Adrenal gland (tissue), 12 donors: ENCODE data around the gene COL5A1. TPM values are rescaled to one million over a fixed set of nuclear protein-coding genes. Genes with fewer than 3 reads are reported as not detected.

Experiments
- DNase-seq, 7 donors: peaks; one replicate each; pipeline ENCODE4 v3.0.0-alpha.2; 2019 to 2020
- H3K27ac ChIP-seq, 5 donors: fragments of 200-600 bp; sonication (generic) in 4 of 5; 1 replicate in 3 of 5; 2 replicates in 2 of 5; pipeline versions ENCODE4 v1.5.1 to v1.8.0; 2016 to 2020; ENCODE audit warnings: mild to moderate bottlenecking in 1 of 5
- H3K27me3 ChIP-seq: fragments of 200-600 bp; 2 replicates; pipeline ENCODE4 v1.8.0; 2021
- H3K36me3 ChIP-seq, 2 donors: fragments of 200-600 bp; replicated peaks in 1 of 2; 1 replicate in 1 of 2; 2 replicates in 1 of 2; pipeline versions ENCODE4 v1.5.1 to v1.8.0; 2018 to 2022
- H3K4me1 ChIP-seq, 2 donors: fragments of 200-600 bp; replicated peaks in 1 of 2; 1 replicate in 1 of 2; 2 replicates in 1 of 2; pipeline versions ENCODE4 v1.5.1 to v1.8.0; 2018 to 2021
- H3K4me3 ChIP-seq, 4 donors: fragments of 200-600 bp; sonication (generic) in 3 of 4; one replicate each; pipeline ENCODE4 v1.5.1; 2016 to 2018
- H3K9me3 ChIP-seq, 3 donors: fragments of 200-600 bp; sonication (generic) in 1 of 3; replicated peaks in 1 of 3; 1 replicate in 2 of 3; 2 replicates in 1 of 3; pipeline versions ENCODE4 v1.5.1 to v1.8.0; 2016 to 2021
- CTCF ChIP-seq, 6 experiments: fragments of 450-650 bp in 4 of 6; fragments of 200-600 bp in 2 of 6; sonication (generic) in 1 of 6; IDR thresholded peaks; 1 replicate in 5 of 6; 2 replicates in 1 of 6; pipeline versions ENCODE4 v1.5.1 to v1.8.0; 2016 to 2021; ENCODE audit warnings: antibody characterized with exemption in 6 of 6, mild to moderate bottlenecking in 2 of 6, moderate library complexity in 1 of 6
- POLR2A ChIP-seq, 2 donors: fragments of 450-650 bp; IDR thresholded peaks; one replicate each; pipeline ENCODE4 v1.6.1; 2017; ENCODE audit warnings: antibody characterized with exemption in 2 of 2, mild to moderate bottlenecking in 2 of 2, moderate library complexity in 1 of 2
- WGBS, 4 donors: extraction: QIAGEN DNeasy Blood & Tissue Kit in 2 of 4; methylation state at CpG; one replicate each; pipeline versions ENCODE4 v1.1.5 to v1.1.7; 2013 to 2017; 5-methylcytosine and 5-hydroxymethylcytosine counted together
- intact Hi-C, 2 donors: fragments of 100-400 bp; cut with DNase I; formaldehyde crosslinking; loops; one replicate each; pipeline versions ENCODE4 v1.14.1 to v1.15.0; 2022 to 2023
- polyA plus RNA-seq, 3 donors: library from polyadenylated mRNA; stranded (reverse); fragments of 200-250 nt in 2 of 3; fragments of 350-450 nt in 1 of 3; fragmentation: Illumina TruSeq in 1 of 3; extraction: RNeasy Lipid Tissue Mini Kit (QIAGEN cat#74804) in 1 of 3; gene quantifications; one replicate each; pipeline ENCODE4 v1.2.3, GENCODE V29; 2013 to 2014
- total RNA-seq, 9 donors: library from RNA; depleted of rRNA in 4 of 9; stranded (reverse); fragments of >200 nt in 4 of 9; fragments of 120-200 nt in 1 of 9; fragmentation: NEBNext Ultra II Directional in 1 of 9; extraction: Animal tissue kit (Norgen Biotek cat#: 25700) in 1 of 9; gene quantifications; one replicate each; pipeline versions ENCODE4 v1.1.0 to v1.2.4, GENCODE V29; 2013 to 2023
- donor health status: healthy with polysubstance abuse.
- donor health status: Bipolar disorder and iron deficiency.
- donor health status: DM: yes; HTN: yes; CAD: no.
- donor health status: DM: no; HTN: no; CAD: no.
- donor health status: DM: no; HTN: no; CAD: no.
- donor health status: DM: yes; HTN: yes; CAD: no.

Gene COL5A1
- total and polyA plus RNA-seq, 12 donors: 3.5 to 45.5 (median 29.3) TPM

GRCh38 chr9:134885679-134886412 is 244.2 kb downstream of the COL5A1 start:
- peak in 3 of 7 donors; percentile 8 to 37 (median 15) for DNase-seq
- Histone ChIP-seq H3K36me3 (no peaks in the 10 kb centered on the region), H3K27ac (no peak overlapping the region), H3K9me3 (no peaks in the 10 kb centered on the region), H3K4me3 (no peak overlapping the region), H3K27me3 (no peaks in the 10 kb centered on the region), H3K4me1 (peaks cover 0 to under 1% of the 10 kb centered on the region in 2 donors)
- 89 to 96% (median 91%) methylated on average over 6 to 24 of the region's 24 CpGs for WGBS, 4 donors
- intact Hi-C loops: no loop called here
- no peak for TF ChIP-seq CTCF (IDR thresholded peaks at IDR 0.05)
- no peak for TF ChIP-seq POLR2A (IDR thresholded peaks at IDR 0.05)

- Histone ChIP-seq H3K27me3 (no peaks in the 10 kb centered on the region), H3K4me3 (no peak overlapping the region), H3K9me3 (no peaks in the 10 kb centered on the region), H3K4me1 (peaks cover 0 to 1% of the 10 kb centered on the region in 2 donors), H3K36me3 (no peaks in the 10 kb centered on the region), H3K27ac (no peak overlapping the region)
- WGBS, 4 donors: 84 to 94% (median 87%) methylated on average over 10 to 11 of the region's 11 CpGs
- TF ChIP-seq CTCF (IDR thresholded peaks at IDR 0.05) (no peak), POLR2A (IDR thresholded peaks at IDR 0.05) (no peak)
- intact Hi-C loops: no loop called here
- peak in 1 of 7 donors; percentile 30 for DNase-seq
Observed at GRCh38 chr9:134886413-134886913, 244.9 kb downstream of the COL5A1 start.

GRCh38 chr9:134887219-134887618 is 245.6 kb downstream of the COL5A1 start:
- H3K36me3 ChIP-seq: no peaks in the 10 kb centered on the region
- no peak for TF ChIP-seq CTCF (IDR thresholded peaks at IDR 0.05)
- no peak for TF ChIP-seq POLR2A (IDR thresholded peaks at IDR 0.05)
- H3K27ac ChIP-seq: no peak overlapping the region
- 91 to 97% (median 93%) methylated on average over 10 of the region's 10 CpGs for WGBS, 4 donors
- H3K9me3 ChIP-seq: no peaks in the 10 kb centered on the region
- H3K27me3 ChIP-seq: no peaks in the 10 kb centered on the region
- H3K4me1 ChIP-seq: peaks cover 0 to 7% of the 10 kb centered on the region in 2 donors
- intact Hi-C loops: no loop called here
- DNase-seq: peak in 1 of 7 donors; percentile 25
- H3K4me3 ChIP-seq: no peak overlapping the region

GRCh38 chr9:134887686-134888602 is 246.3 kb downstream of the COL5A1 start:
- intact Hi-C loops: no loop called here

More at GRCh38 chr9:134887686-134888602, 246.3 kb downstream of the COL5A1 start:
- Histone ChIP-seq H3K27ac (no peak overlapping the region), H3K9me3 (no peaks in the 10 kb centered on the region), H3K36me3 (no peaks in the 10 kb centered on the region), H3K27me3 (no peaks in the 10 kb centered on the region), H3K4me1 (peaks cover 0 to 7% of the 10 kb centered on the region in 2 donors), H3K4me3 (no peak overlapping the region)
- DNase-seq: peak in 4 of 7 donors; percentile 12 to 47 (median 14)
- TF ChIP-seq CTCF (IDR thresholded peaks at IDR 0.05) (no peak), POLR2A (IDR thresholded peaks at IDR 0.05) (no peak)
- WGBS, 4 donors: 75 to 85% (median 83%) methylated on average over 26 to 27 of the region's 27 CpGs
